HEK293 (cell line): ENCODE results near the gene IP6K2.

Experiments used
- CTCF ChIA-PET: fragments of 350-600 bp; formaldehyde crosslinking; extraction: SDS; loops from one replicate; lab custom pipeline; 2021; ENCODE audit warnings: antibody characterized with exemption; lab: Yijun Ruan, JAX
- POLR2A ChIA-PET: fragments of 300-600 bp; formaldehyde crosslinking; extraction: SDS; loops from one replicate; lab custom pipeline; 2020; ENCODE audit warnings: antibody characterized with exemption, inconsistent platforms; lab: Yijun Ruan, JAX
- H3K27ac ChIP-seq: fragments of 200-500 bp; sonication (Bioruptor generic); 2 replicates; pipeline ENCODE4 v1.5.1; 2014; ENCODE audit warnings: low read depth, low read length, control low read depth, inconsistent platforms; ENCODE audit errors: extremely low read depth
- H3K36me3 ChIP-seq, 2 experiments: fragments of 200-500 bp in 1 of 2; sonication (Bioruptor generic) in 1 of 2; 1 replicate in 1 of 2; 2 replicates in 1 of 2; pipeline ENCODE4 v1.5.1; 2014 to 2017; ENCODE audit warnings: inconsistent platforms in 2 of 2, low read length in 2 of 2; ENCODE audit not compliant: control insufficient read depth in 2 of 2, insufficient read depth in 1 of 2
- H3K4me1 ChIP-seq: fragments of 200-500 bp; sonication (Bioruptor generic); 2 replicates; pipeline ENCODE4 v1.5.1; 2014; ENCODE audit warnings: mild to moderate bottlenecking, low read length, inconsistent platforms; ENCODE audit not compliant: control insufficient read depth, insufficient read depth
- H3K4me3 ChIP-seq: 2 replicates; pipeline ENCODE4 v1.5.1; 2011; ENCODE audit warnings: low read depth, mild to moderate bottlenecking, control low read depth, low read length, moderate library complexity
- H3K9me3 ChIP-seq: fragments of 200-500 bp; sonication (Bioruptor generic); 2 replicates; pipeline ENCODE4 v1.5.1; 2014; ENCODE audit warnings: low read depth, low read length, inconsistent platforms; ENCODE audit not compliant: control insufficient read depth, insufficient read depth
- GLIS2 ChIP-seq: fragments of 450-650 bp; formaldehyde crosslinking; IDR thresholded peaks from 2 replicates; pipeline ENCODE4 v1.5.1; 2016; ENCODE audit warnings: missing biosample characterization, missing genetic modification characterization
- KLF16 ChIP-seq: fragments of 450-650 bp; formaldehyde crosslinking; IDR thresholded peaks from 2 replicates; pipeline ENCODE4 v1.5.1; 2017; ENCODE audit warnings: missing biosample characterization, missing genetic modification characterization
- SETDB1 ChIP-seq: IDR thresholded peaks from one replicate; pipeline ENCODE4 v1.6.1; 2017; ENCODE audit warnings: mild to moderate bottlenecking, low read length, moderate library complexity, mixed read lengths; ENCODE audit not compliant: insufficient read length
- SP7 ChIP-seq: fragments of 450-650 bp; formaldehyde crosslinking; IDR thresholded peaks from 2 replicates; pipeline ENCODE4 v1.5.1; 2016; ENCODE audit warnings: missing biosample characterization, missing genetic modification characterization
- ZNF510 ChIP-seq: fragments of 450-650 bp; formaldehyde crosslinking; IDR thresholded peaks from 2 replicates; pipeline ENCODE4 v1.5.1; 2018; ENCODE audit warnings: mild to moderate bottlenecking, missing genetic modification characterization, missing biosample characterization; ENCODE audit not compliant: insufficient replicate concordance
- ZNF544 ChIP-seq: fragments of 450-650 bp; formaldehyde crosslinking; IDR thresholded peaks from 2 replicates; pipeline ENCODE4 v1.5.0; 2017; ENCODE audit warnings: missing biosample characterization, missing genetic modification characterization
- ZNF629 ChIP-seq: fragments of 450-650 bp; formaldehyde crosslinking; IDR thresholded peaks from 2 replicates; pipeline ENCODE4 v1.5.1; 2017; ENCODE audit warnings: missing biosample characterization, missing genetic modification characterization
- ZNF791 ChIP-seq: fragments of 450-650 bp; formaldehyde crosslinking; IDR thresholded peaks from 2 replicates; pipeline ENCODE4 v1.5.1; 2016; ENCODE audit warnings: missing biosample characterization, missing genetic modification characterization
- ZNF792 ChIP-seq: fragments of 450-650 bp; formaldehyde crosslinking; IDR thresholded peaks from 2 replicates; pipeline ENCODE4 v1.5.1; 2016; ENCODE audit warnings: missing biosample characterization, missing genetic modification characterization
- TF ChIP-seq, protein P1 (sequence below): fragments of 450-650 bp; formaldehyde crosslinking; IDR thresholded peaks from 2 replicates; pipeline ENCODE4 v1.5.1; 2016; ENCODE audit warnings: missing biosample characterization, missing genetic modification characterization
- TF ChIP-seq, protein P2 (sequence below): fragments of 450-650 bp; formaldehyde crosslinking; IDR thresholded peaks from 2 replicates; pipeline ENCODE4 v1.5.1; 2017; ENCODE audit warnings: missing biosample characterization, mild to moderate bottlenecking, missing genetic modification characterization, moderate library complexity
- TF ChIP-seq, protein P3 (sequence below): fragments of 450-650 bp; formaldehyde crosslinking; conservative IDR thresholded peaks from 2 replicates; pipeline ENCODE4 v1.5.1; 2016; ENCODE audit warnings: low read depth, missing biosample characterization, missing genetic modification characterization
- TF ChIP-seq, protein P4 (sequence below): fragments of 450-650 bp; formaldehyde crosslinking; IDR thresholded peaks from 2 replicates; pipeline ENCODE4; 2016; ENCODE audit warnings: missing biosample characterization, missing genetic modification characterization
- TF ChIP-seq, protein P5 (sequence below): fragments of 450-650 bp; formaldehyde crosslinking; IDR thresholded peaks from 2 replicates; pipeline ENCODE4 v1.5.1; 2016; ENCODE audit warnings: missing biosample characterization, missing genetic modification characterization, borderline replicate concordance
- TF ChIP-seq, protein P6 (sequence below): fragments of 450-650 bp; formaldehyde crosslinking; conservative IDR thresholded peaks from 2 replicates; pipeline ENCODE4 v1.5.1; 2016; ENCODE audit warnings: low read depth, missing biosample characterization, missing genetic modification characterization

The IP6K2 gene

DNA sequence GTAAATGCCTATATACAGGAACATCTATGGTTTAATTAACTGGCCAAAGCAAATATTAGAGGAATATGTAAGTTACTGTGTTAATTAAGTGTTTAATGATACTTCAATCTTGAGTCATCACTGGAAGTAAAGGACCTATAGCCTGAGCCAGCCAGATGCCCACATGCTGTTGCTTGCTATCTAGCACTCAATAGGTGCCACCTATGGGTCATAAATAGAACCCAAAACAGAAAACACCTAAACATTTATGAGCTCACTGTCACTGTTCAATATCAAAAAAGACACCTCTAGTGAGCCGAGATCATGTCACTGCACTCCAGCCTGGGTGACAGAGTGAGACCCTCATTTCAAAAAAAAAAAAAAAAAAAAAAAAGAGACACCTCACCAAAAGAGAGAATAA is 48.4 kb upstream of the IP6K2 start (continued):
- no peak for TF ChIP-seq KLF16 (tag by site-specific recombination)
- TF ChIP-seq, protein P1, sequence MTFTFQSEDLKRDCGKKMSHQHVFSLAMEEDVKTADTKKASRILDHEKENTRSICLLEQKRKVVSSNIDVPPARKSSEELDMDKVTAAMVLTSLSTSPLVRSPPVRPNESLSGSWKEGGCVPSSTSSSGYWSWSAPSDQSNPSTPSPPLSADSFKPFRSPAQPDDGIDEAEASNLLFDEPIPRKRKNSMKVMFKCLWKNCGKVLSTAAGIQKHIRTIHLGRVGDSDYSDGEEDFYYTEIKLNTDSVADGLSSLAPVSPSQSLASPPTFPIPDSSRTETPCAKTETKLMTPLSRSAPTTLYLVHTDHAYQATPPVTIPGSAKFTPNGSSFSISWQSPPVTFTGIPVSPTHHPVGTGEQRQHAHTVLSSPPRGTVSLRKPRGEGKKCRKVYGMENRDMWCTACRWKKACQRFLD (tag by site-specific recombination), result no peak
- TF ChIP-seq, protein P2, sequence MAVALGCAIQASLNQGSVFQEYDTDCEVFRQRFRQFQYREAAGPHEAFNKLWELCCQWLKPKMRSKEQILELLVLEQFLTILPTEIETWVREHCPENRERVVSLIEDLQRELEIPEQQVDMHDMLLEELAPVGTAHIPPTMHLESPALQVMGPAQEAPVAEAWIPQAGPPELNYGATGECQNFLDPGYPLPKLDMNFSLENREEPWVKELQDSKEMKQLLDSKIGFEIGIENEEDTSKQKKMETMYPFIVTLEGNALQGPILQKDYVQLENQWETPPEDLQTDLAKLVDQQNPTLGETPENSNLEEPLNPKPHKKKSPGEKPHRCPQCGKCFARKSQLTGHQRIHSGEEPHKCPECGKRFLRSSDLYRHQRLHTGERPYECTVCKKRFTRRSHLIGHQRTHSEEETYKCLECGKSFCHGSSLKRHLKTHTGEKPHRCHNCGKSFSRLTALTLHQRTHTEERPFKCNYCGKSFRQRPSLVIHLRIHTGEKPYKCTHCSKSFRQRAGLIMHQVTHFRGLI (tag by site-specific recombination), result no peak
- no peak for TF ChIP-seq ZNF544 (tag by site-specific recombination)
- no peak for TF ChIP-seq SETDB1
- TF ChIP-seq, all 188 proteins: peak for 0

DNA sequence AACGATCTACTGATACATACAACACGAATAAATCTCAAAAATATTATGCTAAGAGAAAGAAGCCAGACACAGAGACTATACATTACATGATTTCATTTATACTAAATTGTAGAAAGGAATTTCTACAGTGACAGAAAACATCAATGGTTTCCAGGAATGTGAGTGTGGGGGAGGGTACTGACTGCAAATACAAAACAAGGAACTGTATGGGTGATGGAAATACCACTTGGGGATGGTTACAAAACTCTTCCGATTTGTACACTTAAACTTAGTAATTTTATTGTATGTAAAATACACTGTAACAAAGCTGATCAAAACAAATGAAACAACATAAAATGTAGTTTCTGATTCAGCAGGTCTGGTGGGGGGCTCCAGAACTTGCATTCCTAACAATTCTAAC is 45.8 kb upstream of the IP6K2 start:
- ChIA-PET CTCF (no interaction called here), POLR2A (no interaction called here)
- no peaks in the 10 kb centered on the region for H3K4me1 ChIP-seq
- H3K36me3 ChIP-seq, result peaks cover 0 to 13% of the 10 kb centered on the region in 2 experiments; a peak in 2 of 3 replicates
- H3K4me3 ChIP-seq, result no peak overlapping the region
- TF ChIP-seq ZNF510 (no peak), ZNF791 (no peak), ZNF629 (tag by site-specific recombination) (no peak), SP7 (no peak), ZNF792 (no peak), GLIS2 (tag by site-specific recombination) (no peak)
- TF ChIP-seq, protein P3, sequence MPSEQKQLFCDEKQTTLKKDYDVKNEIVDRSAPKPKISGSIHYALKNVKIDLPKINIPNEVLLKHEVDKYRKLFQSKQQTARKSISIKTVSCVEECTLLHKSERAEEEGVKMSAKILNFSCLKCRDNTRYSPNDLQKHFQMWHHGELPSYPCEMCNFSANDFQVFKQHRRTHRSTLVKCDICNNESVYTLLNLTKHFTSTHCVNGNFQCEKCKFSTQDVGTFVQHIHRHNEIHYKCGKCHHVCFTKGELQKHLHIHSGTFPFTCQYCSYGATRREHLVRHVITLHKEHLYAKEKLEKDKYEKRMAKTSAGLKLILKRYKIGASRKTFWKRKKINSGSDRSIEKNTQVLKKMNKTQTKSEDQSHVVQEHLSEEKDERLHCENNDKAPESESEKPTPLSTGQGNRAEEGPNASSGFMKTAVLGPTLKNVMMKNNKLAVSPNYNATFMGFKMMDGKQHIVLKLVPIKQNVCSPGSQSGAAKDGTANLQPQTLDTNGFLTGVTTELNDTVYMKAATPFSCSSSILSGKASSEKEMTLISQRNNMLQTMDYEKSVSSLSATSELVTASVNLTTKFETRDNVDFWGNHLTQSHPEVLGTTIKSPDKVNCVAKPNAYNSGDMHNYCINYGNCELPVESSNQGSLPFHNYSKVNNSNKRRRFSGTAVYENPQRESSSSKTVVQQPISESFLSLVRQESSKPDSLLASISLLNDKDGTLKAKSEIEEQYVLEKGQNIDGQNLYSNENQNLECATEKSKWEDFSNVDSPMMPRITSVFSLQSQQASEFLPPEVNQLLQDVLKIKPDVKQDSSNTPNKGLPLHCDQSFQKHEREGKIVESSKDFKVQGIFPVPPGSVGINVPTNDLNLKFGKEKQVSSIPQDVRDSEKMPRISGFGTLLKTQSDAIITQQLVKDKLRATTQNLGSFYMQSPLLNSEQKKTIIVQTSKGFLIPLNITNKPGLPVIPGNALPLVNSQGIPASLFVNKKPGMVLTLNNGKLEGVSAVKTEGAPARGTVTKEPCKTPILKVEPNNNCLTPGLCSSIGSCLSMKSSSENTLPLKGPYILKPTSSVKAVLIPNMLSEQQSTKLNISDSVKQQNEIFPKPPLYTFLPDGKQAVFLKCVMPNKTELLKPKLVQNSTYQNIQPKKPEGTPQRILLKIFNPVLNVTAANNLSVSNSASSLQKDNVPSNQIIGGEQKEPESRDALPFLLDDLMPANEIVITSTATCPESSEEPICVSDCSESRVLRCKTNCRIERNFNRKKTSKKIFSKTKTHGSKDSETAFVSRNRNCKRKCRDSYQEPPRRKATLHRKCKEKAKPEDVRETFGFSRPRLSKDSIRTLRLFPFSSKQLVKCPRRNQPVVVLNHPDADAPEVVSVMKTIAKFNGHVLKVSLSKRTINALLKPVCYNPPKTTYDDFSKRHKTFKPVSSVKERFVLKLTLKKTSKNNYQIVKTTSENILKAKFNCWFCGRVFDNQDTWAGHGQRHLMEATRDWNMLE (tag by site-specific recombination), result no peak
- TF ChIP-seq, protein P4, sequence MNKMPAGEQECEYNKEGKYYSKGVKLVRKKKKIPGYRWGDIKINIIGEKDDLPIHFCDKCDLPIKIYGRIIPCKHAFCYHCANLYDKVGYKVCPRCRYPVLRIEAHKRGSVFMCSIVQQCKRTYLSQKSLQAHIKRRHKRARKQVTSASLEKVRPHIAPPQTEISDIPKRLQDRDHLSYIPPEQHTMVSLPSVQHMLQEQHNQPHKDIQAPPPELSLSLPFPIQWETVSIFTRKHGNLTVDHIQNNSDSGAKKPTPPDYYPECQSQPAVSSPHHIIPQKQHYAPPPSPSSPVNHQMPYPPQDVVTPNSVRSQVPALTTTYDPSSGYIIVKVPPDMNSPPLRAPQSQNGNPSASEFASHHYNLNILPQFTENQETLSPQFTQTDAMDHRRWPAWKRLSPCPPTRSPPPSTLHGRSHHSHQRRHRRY (tag by site-specific recombination), result no peak
- TF ChIP-seq, protein P5, sequence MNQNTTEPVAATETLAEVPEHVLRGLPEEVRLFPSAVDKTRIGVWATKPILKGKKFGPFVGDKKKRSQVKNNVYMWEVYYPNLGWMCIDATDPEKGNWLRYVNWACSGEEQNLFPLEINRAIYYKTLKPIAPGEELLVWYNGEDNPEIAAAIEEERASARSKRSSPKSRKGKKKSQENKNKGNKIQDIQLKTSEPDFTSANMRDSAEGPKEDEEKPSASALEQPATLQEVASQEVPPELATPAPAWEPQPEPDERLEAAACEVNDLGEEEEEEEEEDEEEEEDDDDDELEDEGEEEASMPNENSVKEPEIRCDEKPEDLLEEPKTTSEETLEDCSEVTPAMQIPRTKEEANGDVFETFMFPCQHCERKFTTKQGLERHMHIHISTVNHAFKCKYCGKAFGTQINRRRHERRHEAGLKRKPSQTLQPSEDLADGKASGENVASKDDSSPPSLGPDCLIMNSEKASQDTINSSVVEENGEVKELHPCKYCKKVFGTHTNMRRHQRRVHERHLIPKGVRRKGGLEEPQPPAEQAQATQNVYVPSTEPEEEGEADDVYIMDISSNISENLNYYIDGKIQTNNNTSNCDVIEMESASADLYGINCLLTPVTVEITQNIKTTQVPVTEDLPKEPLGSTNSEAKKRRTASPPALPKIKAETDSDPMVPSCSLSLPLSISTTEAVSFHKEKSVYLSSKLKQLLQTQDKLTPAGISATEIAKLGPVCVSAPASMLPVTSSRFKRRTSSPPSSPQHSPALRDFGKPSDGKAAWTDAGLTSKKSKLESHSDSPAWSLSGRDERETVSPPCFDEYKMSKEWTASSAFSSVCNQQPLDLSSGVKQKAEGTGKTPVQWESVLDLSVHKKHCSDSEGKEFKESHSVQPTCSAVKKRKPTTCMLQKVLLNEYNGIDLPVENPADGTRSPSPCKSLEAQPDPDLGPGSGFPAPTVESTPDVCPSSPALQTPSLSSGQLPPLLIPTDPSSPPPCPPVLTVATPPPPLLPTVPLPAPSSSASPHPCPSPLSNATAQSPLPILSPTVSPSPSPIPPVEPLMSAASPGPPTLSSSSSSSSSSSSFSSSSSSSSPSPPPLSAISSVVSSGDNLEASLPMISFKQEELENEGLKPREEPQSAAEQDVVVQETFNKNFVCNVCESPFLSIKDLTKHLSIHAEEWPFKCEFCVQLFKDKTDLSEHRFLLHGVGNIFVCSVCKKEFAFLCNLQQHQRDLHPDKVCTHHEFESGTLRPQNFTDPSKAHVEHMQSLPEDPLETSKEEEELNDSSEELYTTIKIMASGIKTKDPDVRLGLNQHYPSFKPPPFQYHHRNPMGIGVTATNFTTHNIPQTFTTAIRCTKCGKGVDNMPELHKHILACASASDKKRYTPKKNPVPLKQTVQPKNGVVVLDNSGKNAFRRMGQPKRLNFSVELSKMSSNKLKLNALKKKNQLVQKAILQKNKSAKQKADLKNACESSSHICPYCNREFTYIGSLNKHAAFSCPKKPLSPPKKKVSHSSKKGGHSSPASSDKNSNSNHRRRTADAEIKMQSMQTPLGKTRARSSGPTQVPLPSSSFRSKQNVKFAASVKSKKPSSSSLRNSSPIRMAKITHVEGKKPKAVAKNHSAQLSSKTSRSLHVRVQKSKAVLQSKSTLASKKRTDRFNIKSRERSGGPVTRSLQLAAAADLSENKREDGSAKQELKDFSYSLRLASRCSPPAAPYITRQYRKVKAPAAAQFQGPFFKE (tag by site-specific recombination), result no peak
- TF ChIP-seq, protein P6, sequence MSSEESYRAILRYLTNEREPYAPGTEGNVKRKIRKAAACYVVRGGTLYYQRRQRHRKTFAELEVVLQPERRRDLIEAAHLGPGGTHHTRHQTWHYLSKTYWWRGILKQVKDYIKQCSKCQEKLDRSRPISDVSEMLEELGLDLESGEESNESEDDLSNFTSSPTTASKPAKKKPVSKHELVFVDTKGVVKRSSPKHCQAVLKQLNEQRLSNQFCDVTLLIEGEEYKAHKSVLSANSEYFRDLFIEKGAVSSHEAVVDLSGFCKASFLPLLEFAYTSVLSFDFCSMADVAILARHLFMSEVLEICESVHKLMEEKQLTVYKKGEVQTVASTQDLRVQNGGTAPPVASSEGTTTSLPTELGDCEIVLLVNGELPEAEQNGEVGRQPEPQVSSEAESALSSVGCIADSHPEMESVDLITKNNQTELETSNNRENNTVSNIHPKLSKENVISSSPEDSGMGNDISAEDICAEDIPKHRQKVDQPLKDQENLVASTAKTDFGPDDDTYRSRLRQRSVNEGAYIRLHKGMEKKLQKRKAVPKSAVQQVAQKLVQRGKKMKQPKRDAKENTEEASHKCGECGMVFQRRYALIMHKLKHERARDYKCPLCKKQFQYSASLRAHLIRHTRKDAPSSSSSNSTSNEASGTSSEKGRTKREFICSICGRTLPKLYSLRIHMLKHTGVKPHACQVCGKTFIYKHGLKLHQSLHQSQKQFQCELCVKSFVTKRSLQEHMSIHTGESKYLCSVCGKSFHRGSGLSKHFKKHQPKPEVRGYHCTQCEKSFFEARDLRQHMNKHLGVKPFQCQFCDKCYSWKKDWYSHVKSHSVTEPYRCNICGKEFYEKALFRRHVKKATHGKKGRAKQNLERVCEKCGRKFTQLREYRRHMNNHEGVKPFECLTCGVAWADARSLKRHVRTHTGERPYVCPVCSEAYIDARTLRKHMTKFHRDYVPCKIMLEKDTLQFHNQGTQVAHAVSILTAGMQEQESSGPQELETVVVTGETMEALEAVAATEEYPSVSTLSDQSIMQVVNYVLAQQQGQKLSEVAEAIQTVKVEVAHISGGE (tag by site-specific recombination), result no peak
- no peaks in the 10 kb centered on the region for H3K9me3 ChIP-seq
- no peak overlapping the region for H3K27ac ChIP-seq
